H9 (cell line): ENCODE measurements around the gene RAB2B. TPM values are rescaled to one million over a fixed set of nuclear protein-coding genes. Genes with fewer than 3 reads are reported as not detected.

Experiments
- DNase-seq: peaks from one replicate; pipeline ENCODE4 v3.0.0-alpha.2; 2017
- H2AFZ ChIP-seq: one replicate; pipeline ENCODE4 v1.6.1; 2013; ENCODE audit warnings: mild to moderate bottlenecking, low read length, control low read depth, moderate library complexity
- H2AK5ac ChIP-seq: 2 replicates; pipeline ENCODE4 v1.6.1; 2013; ENCODE audit warnings: low read length, control low read depth, mixed read lengths; ENCODE audit not compliant: insufficient read length
- H2BK120ac ChIP-seq: one replicate; pipeline ENCODE4 v1.6.1; 2013; ENCODE audit warnings: low read depth, mild to moderate bottlenecking, low read length, control low read depth, inconsistent platforms; ENCODE audit not compliant: poor library complexity, severe bottlenecking
- H2BK12ac ChIP-seq: 2 replicates; pipeline ENCODE4 v1.6.1; 2013; ENCODE audit warnings: low read length, control low read depth, mixed read lengths, low read depth; ENCODE audit not compliant: insufficient read length
- H2BK15ac ChIP-seq: 2 replicates; pipeline ENCODE4 v1.6.1; 2013; ENCODE audit warnings: low read depth, low read length, control low read depth
- H2BK20ac ChIP-seq: one replicate; pipeline ENCODE4 v1.6.1; 2013; ENCODE audit warnings: low read depth, mild to moderate bottlenecking, low read length, control low read depth, inconsistent platforms; ENCODE audit not compliant: poor library complexity, severe bottlenecking
- H2BK5ac ChIP-seq: 2 replicates; pipeline ENCODE4 v1.6.1; 2013; ENCODE audit warnings: low read length, control low read depth, mixed read lengths; ENCODE audit not compliant: insufficient read length
- H3K14ac ChIP-seq: 2 replicates; pipeline ENCODE4 v1.6.1; 2013; ENCODE audit warnings: low read length, control low read depth; ENCODE audit not compliant: insufficient read depth
- H3K18ac ChIP-seq: 2 replicates; pipeline ENCODE4 v1.6.1; 2013; ENCODE audit warnings: low read depth, mild to moderate bottlenecking, mixed read lengths, low read length, control low read depth; ENCODE audit not compliant: insufficient read length
- H3K23ac ChIP-seq: 2 replicates; pipeline ENCODE4 v1.6.1; 2013; ENCODE audit warnings: low read length, control low read depth, mixed read lengths, low read depth; ENCODE audit not compliant: insufficient read length
- H3K23me2 ChIP-seq: 2 replicates; pipeline ENCODE4 v1.6.1; 2013; ENCODE audit warnings: low read depth, mild to moderate bottlenecking, mixed read lengths, low read length, control low read depth; ENCODE audit not compliant: insufficient read length, poor library complexity, severe bottlenecking
- H3K27ac ChIP-seq: 2 replicates; pipeline ENCODE4 v1.5.1; 2013; ENCODE audit warnings: low read length, control low read depth, mixed read lengths, low read depth; ENCODE audit not compliant: insufficient read length
- H3K27me3 ChIP-seq: 2 replicates; pipeline ENCODE4 v1.6.1; 2013; ENCODE audit warnings: low read length, control low read depth, inconsistent platforms; ENCODE audit not compliant: insufficient read depth
- H3K4ac ChIP-seq: 2 replicates; pipeline ENCODE4 v1.6.1; 2013; ENCODE audit warnings: low read depth, mild to moderate bottlenecking, control low read depth, inconsistent platforms, low read length, moderate library complexity
- H3K4me1 ChIP-seq: 2 replicates; pipeline ENCODE4 v1.6.1; 2013; ENCODE audit warnings: low read length, control low read depth, inconsistent platforms; ENCODE audit not compliant: insufficient read depth
- H3K4me2 ChIP-seq: 2 replicates; pipeline ENCODE4 v1.6.1; 2013; ENCODE audit warnings: low read length, control low read depth, mixed read lengths; ENCODE audit not compliant: insufficient read length, insufficient read depth
- H3K56ac ChIP-seq: 2 replicates; pipeline ENCODE4 v1.6.1; 2013; ENCODE audit warnings: low read depth, mild to moderate bottlenecking, mixed read lengths, low read length, control low read depth; ENCODE audit not compliant: insufficient read length
- H3K79me1 ChIP-seq: 2 replicates; pipeline ENCODE4 v1.6.1; 2013; ENCODE audit warnings: low read depth, mild to moderate bottlenecking, moderate library complexity, low read length, control low read depth, inconsistent platforms; ENCODE audit not compliant: insufficient read depth, poor library complexity, severe bottlenecking
- H3K79me2 ChIP-seq: 2 replicates; pipeline ENCODE4 v1.6.1; 2013; ENCODE audit warnings: low read length, control low read depth, inconsistent platforms; ENCODE audit not compliant: insufficient read depth
- H3K9ac ChIP-seq: 2 replicates; pipeline ENCODE4 v1.6.1; 2013; ENCODE audit warnings: low read length, control low read depth, mixed read lengths; ENCODE audit not compliant: insufficient read length; ENCODE audit errors: extremely low read depth
- H3K9me3 ChIP-seq: one replicate; pipeline ENCODE4 v1.6.1; 2013; ENCODE audit warnings: low read depth, low read length, inconsistent platforms; ENCODE audit not compliant: control insufficient read depth
- H3T11ph ChIP-seq: one replicate; pipeline ENCODE4 v1.6.1; 2013; ENCODE audit warnings: mild to moderate bottlenecking, low read length, control low read depth, inconsistent platforms
- H4K20me1 ChIP-seq: one replicate; pipeline ENCODE4 v1.6.1; 2013; ENCODE audit not compliant: control insufficient read depth, insufficient read length, insufficient read depth
- H4K5ac ChIP-seq: 2 replicates; pipeline ENCODE4 v1.6.1; 2013; ENCODE audit warnings: low read depth, mild to moderate bottlenecking, mixed read lengths, low read length, control low read depth; ENCODE audit not compliant: insufficient read length
- H4K8ac ChIP-seq: replicated peaks from 2 replicates; pipeline ENCODE4 v1.6.1; 2013; ENCODE audit warnings: low read length, control low read depth, mixed read lengths, low read depth; ENCODE audit not compliant: insufficient read length
- H4K91ac ChIP-seq: 2 replicates; pipeline ENCODE4 v1.6.1; 2013; ENCODE audit warnings: low read depth, mild to moderate bottlenecking, moderate library complexity, mixed read lengths, low read length, control low read depth; ENCODE audit not compliant: insufficient read length
- H3K27ac Mint-ChIP-seq, 3 experiments: 2 replicates in 2 of 3; 3 replicates in 1 of 3; pipeline ENCODE4 v1.8.0; 2020 to 2021; ENCODE audit warnings: mixed read lengths in 3 of 3, mild to moderate bottlenecking in 1 of 3, moderate library complexity in 1 of 3
- H3K27me3 Mint-ChIP-seq: 2 replicates; pipeline ENCODE4 v1.8.0; 2021; ENCODE audit warnings: low read depth, mild to moderate bottlenecking, moderate library complexity, mixed read lengths
- H3K36me3 Mint-ChIP-seq, 3 experiments: 2 replicates in 2 of 3; 3 replicates in 1 of 3; pipeline ENCODE4 v1.8.0; 2020 to 2021; ENCODE audit warnings: low read depth in 3 of 3, mixed read lengths in 3 of 3; ENCODE audit not compliant: insufficient read depth in 1 of 3
- H3K4me1 Mint-ChIP-seq, 2 experiments: 2 replicates each; pipeline ENCODE4 v1.8.0; 2020; ENCODE audit warnings: mixed read lengths in 2 of 2
- H3K4me3 Mint-ChIP-seq, 2 experiments: 2 replicates in 1 of 2; 3 replicates in 1 of 2; pipeline ENCODE4 v1.8.0; 2020 to 2021; ENCODE audit warnings: mild to moderate bottlenecking in 2 of 2, mixed read lengths in 2 of 2, moderate library complexity in 1 of 2
- H3K9me3 Mint-ChIP-seq, 2 experiments: 2 replicates in 1 of 2; 3 replicates in 1 of 2; pipeline ENCODE4 v1.8.0; 2020; ENCODE audit warnings: mild to moderate bottlenecking in 2 of 2, mixed read lengths in 2 of 2, moderate library complexity in 1 of 2
- CTCF ChIP-seq: fragments of 200-600 bp; sonication (generic); conservative IDR thresholded peaks from 3 replicates; pipeline ENCODE4 v1.8.0; 2021; ENCODE audit warnings: antibody characterized with exemption, mild to moderate bottlenecking
- WGBS: extraction: QIAGEN DNeasy Blood & Tissue Kit; methylation state at CpG from one replicate; pipeline ENCODE4 v1.1.7; 2013; ENCODE audit warnings: missing lambda C conversion rate, low lambda C conversion rate, mixed read lengths; ENCODE audit not compliant: insufficient read length; ENCODE audit errors: extremely low coverage; 5-methylcytosine and 5-hydroxymethylcytosine counted together
- total RNA-seq: library from RNA; stranded (reverse); gene quantifications from 2 replicates; pipeline ENCODE4 v1.2.1, GENCODE V29; 2021

RAB2B gene
- total RNA-seq, 1 experiment from 2014 or later: 27.9 TPM

GRCh38 chr14:21426692-21427091, 50.1 kb downstream of the RAB2B start:
- H4K5ac ChIP-seq: no peak overlapping the region
- H2BK5ac ChIP-seq: no peak overlapping the region
- H3K9me3 Mint-ChIP-seq: no peaks in the 10 kb centered on the region
- H3K79me2 ChIP-seq: no peaks in the 10 kb centered on the region
- no peak overlapping the region for H3K23ac ChIP-seq
- H3K4me3 Mint-ChIP-seq: no peak overlapping the region
- H2AFZ ChIP-seq: no peak overlapping the region
- no peak overlapping the region for H2BK120ac ChIP-seq
- WGBS: no CpG with 5 or more reads among the region's 1 CpG
- no peaks in the 10 kb centered on the region for H4K20me1 ChIP-seq
- H3K79me1 ChIP-seq: peaks cover 2% of the 10 kb centered on the region
- no peak overlapping the region for H3K4ac ChIP-seq
- no peak overlapping the region for H3K4me2 ChIP-seq
- H4K8ac ChIP-seq: no peak overlapping the region
- H2BK20ac ChIP-seq: no peak overlapping the region
- H3K27me3 Mint-ChIP-seq: no peaks in the 10 kb centered on the region
- H3K27ac ChIP-seq: no peak overlapping the region
- H3K9me3 ChIP-seq: no peaks in the 10 kb centered on the region
- H3K27ac Mint-ChIP-seq: no peak overlapping the region; a peak in 1 of 7 replicates
- H2BK15ac ChIP-seq: no peak overlapping the region
- H3K18ac ChIP-seq: no peak overlapping the region
- H2AK5ac ChIP-seq: no peak overlapping the region
- DNase-seq: no peak
- H3K9ac ChIP-seq: no peak overlapping the region
- peaks cover 65 to 90% (median 89%) of the 10 kb centered on the region in 3 experiments; a peak in 6 of 7 replicates for H3K36me3 Mint-ChIP-seq
- H3K14ac ChIP-seq: no peak overlapping the region
- H3K4me1 ChIP-seq: no peaks in the 10 kb centered on the region
- H3K56ac ChIP-seq: no peak overlapping the region
- H3T11ph ChIP-seq: no peak overlapping the region
- H2BK12ac ChIP-seq: no peak overlapping the region
- H3K4me1 Mint-ChIP-seq: no peaks in the 10 kb centered on the region
- H3K27me3 ChIP-seq: no peaks in the 10 kb centered on the region
- H3K23me2 ChIP-seq: no peaks in the 10 kb centered on the region
- no peak for TF ChIP-seq CTCF
- H4K91ac ChIP-seq: no peak overlapping the region
